KOPT-K1 (cell line): ENCODE data around the gene CP.

ENCODE experiments used
- H3K27ac ChIP-seq: fragments of 200-600 bp; sonication (generic); 2 replicates; pipeline ENCODE4 v1.5.1; 2016; ENCODE audit warnings: antibody characterized with exemption, mild to moderate bottlenecking, low read depth, low read length; ENCODE audit not compliant: poor library complexity, severe bottlenecking
- H3K36me3 ChIP-seq: fragments of 200-600 bp; sonication (generic); 2 replicates; pipeline ENCODE4 v1.5.1; 2017; ENCODE audit warnings: antibody characterized with exemption, mild to moderate bottlenecking, low read length, moderate library complexity; ENCODE audit not compliant: insufficient read depth
- H3K9me3 ChIP-seq: fragments of 200-600 bp; sonication (generic); 2 replicates; pipeline ENCODE4 v1.5.1; 2017; ENCODE audit warnings: antibody characterized with exemption, low read length, mild to moderate bottlenecking; ENCODE audit not compliant: insufficient read depth, poor library complexity, severe bottlenecking

Gene CP

DNA sequence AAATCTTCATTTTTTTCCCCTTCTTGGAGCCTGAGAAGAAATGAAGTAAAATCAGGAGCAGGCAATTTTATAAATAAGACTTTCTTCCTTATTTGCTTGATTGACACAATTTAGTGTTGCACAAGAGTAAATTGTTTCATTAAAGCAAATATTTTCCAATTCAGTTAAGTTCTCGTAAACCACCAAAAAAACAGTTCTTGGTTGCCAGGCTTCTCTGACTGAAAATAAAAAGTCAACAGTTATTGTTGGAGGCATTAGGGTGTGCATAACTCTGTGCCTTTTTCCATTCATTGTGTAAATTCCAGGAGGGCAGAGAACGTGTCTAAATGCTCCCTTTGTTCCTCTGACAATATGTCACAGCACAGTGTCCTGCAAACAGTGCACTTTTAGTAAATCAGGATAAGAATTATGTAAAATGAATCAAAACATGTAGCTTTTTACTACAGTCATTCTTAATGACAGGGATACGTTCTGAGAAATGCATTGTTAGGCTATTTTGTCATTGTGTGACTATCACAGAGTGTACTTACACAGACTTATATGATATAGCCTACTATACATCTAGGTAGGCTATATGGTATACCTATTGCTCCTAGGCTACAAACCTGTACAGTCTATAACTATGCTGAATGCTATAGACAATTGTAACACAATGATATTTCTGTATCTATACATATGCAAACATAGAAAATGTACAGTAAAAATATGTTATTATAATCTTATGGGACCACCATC is at the start of gene CP:
Gene CP, minus strand, starts transcription at position 47 of the 735 bp plus-strand sequence. Its CDS starts 37 bp downstream, at position 10.
- no peak within 1 kb of the TSS for H3K27ac ChIP-seq
- no peaks in the 10 kb centered on the region for H3K9me3 ChIP-seq
- H3K36me3 ChIP-seq: no peaks in the 10 kb centered on the region

DNA sequence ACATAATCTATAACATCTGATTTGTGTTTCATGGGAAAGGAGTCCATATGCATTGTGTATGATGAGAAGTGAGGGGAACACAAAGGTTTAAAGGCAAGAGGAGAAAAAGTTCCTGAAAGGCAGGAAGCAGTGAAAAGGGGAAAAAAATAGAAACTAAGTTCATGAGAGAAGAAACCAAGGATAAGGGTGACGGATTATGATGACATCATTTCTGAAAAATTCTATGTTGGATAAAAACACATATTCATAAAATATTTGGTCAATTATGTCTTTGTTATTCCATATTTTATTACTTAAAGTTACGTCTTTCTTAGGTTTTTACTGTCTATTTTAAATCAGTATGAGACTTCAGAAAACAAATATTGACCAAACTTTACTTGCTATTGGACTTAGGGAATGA is 48.6 kb upstream of the CP start:
- H3K36me3 ChIP-seq: no peaks in the 10 kb centered on the region
- no peaks in the 10 kb centered on the region for H3K9me3 ChIP-seq
- H3K27ac ChIP-seq: no peak overlapping the region

DNA sequence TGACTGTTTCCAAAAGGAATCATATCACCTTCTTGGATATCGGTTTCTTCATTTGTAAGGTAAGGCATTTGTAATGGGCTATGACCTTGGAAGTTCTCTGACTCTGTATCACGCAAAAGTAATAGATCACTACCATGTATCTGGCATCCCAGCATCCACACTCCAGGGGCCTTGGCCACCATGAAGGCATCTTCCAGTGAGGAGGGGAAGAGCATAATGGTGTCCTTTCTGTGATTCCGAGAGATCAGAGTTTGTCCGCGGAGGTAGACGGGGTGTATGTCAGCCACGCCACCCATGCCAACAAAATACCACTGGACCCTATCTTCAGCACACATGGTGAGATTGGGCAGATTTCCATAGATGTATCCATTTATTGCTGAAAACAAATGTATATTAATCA is 48.1 kb upstream of the CP start:
- no peaks in the 10 kb centered on the region for H3K36me3 ChIP-seq
- H3K9me3 ChIP-seq: no peaks in the 10 kb centered on the region
- no peak overlapping the region for H3K27ac ChIP-seq

DNA sequence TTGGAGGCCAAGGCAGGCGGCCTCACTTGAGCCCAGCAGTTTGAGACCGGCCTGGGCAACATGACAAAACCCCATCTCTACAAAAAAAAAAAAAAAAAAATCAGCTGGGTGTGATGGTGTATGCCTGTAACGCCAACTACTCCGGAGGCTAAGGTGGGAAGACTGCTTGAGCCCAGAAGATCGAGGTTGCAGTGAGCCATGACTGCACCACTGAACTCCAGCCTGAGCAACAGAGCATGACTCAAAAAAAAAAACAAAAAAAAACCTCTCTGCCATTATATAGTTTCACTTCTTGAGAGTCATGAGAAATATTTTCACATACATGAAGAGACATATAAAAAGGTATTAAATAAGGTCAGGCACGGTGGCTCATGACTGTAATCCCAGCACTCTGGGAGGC is 45.9 kb upstream of the CP start:
- H3K36me3 ChIP-seq: no peaks in the 10 kb centered on the region
- H3K27ac ChIP-seq: no peak overlapping the region
- no peaks in the 10 kb centered on the region for H3K9me3 ChIP-seq

DNA sequence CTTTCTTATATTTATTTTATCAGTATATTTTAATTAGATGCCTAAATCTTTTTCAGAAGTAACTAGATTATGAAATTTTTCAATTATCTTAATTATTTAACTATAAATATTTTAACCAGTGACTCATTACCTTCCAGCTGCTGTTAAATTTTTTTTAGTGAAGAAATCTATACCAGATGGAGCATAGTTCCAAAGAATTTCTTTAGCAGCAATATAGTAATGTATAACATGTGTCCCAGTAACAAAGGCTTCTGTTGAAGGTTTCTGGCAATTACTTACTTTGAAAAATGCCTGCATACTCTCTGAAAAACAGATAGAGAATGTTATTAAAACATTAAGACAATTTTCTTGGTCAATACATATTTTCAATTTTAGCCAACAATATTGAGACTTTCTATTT is 45.1 kb upstream of the CP start:
- Histone ChIP-seq H3K36me3 (no peaks in the 10 kb centered on the region), H3K9me3 (no peaks in the 10 kb centered on the region), H3K27ac (no peak overlapping the region)

DNA sequence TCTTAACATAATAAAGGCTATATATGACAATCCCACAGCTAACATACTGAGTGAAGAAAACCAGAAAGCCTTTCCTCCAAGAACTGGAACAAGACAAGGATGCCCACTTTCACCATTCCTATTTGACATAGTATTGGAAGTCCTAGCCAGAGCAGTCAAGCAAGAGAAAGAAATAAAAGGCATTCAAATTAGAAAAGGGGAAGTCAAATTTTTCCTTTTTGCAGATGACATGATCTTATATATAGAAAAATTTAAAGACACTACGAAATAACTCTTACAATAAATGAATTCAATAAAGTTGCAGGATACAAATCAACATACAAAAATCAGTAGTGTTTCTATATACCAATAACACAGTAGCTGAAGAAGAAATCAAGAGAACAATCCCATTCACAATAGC is 42.2 kb upstream of the CP start:
- H3K27ac ChIP-seq: no peak overlapping the region
- H3K9me3 ChIP-seq: no peaks in the 10 kb centered on the region
- no peaks in the 10 kb centered on the region for H3K36me3 ChIP-seq

DNA sequence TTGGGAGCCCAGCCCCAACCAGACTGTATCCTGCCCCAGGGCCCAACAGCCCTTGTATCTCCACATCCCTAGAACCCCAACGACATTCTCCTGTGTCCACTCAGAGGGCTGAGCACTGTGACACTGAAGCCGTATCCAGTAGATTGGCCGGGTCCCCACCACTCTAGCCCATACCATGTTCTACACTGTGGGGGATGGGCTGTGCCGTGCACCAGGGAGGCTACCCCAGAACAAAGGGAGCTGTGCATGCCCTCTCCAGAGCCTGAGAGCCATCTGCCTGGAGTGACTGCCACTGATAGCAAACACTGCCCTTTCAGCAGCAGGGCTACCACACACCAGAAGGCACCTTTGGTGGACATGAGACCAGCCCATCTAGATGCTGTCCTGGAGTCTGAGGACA is 37.1 kb upstream of the CP start:
- Histone ChIP-seq H3K36me3 (no peaks in the 10 kb centered on the region), H3K9me3 (no peaks in the 10 kb centered on the region), H3K27ac (no peak overlapping the region)

DNA sequence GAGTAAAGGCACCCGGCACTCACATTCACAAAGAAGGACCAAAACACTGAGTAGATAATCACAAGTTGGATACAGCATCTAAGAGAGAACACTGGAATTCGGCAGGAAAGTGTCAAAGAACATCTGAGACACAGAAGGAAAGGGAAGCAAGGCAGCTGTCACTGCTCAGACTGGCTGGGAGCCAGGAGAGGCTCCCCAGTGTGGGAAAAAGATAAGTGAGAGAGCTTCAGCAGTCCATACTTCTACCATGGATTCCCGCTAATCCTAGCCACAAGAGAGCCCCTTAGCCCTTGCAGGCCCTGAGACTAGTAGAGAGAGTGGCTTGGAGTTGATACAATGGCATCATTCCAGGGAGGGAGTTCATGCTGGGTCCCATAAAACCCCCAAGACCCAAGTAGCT is 36.7 kb upstream of the CP start:
- Histone ChIP-seq H3K9me3 (no peaks in the 10 kb centered on the region), H3K27ac (no peak overlapping the region), H3K36me3 (no peaks in the 10 kb centered on the region)

DNA sequence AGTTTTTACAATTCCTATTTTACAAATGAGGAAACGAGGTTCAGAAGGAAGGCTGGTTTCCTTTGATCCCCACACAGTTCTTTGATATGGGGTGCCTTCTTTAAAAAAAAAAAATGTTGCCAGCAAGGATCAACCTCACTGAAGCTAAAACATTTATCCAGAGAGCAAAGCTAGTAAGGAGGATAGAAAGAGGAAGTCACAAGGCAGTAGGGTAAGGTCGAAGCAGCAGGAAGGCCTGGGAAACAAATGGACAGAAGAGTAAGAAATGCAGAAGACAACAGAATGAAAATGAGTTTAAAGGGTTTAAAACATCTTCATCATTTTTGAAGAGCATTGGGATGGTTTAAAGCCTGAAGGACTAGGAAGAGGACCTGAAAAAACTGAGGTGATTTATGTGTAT is 30.6 kb upstream of the CP start:
- Histone ChIP-seq H3K9me3 (no peaks in the 10 kb centered on the region), H3K27ac (no peak overlapping the region), H3K36me3 (no peaks in the 10 kb centered on the region)

DNA sequence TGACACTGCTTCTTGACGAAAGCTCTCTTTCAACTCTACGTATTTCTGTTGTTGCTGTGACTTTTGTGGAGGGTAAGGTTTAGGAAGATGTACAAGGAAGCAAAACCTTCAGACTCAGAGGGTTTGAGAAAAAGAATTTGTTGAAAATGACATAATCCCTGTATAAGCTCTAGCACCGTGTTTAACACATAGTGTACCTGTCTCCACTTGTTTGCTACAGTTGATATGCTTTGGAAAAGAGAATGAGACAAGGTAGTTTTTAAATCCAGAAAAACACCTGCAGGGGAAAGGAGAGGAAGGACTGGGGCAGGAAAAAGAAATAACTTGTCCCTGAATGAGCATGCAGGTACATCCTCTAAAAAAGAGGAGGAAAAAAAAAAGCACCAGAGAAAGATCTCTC is 29.6 kb upstream of the CP start:
- H3K36me3 ChIP-seq: no peaks in the 10 kb centered on the region
- H3K27ac ChIP-seq: no peak overlapping the region
- H3K9me3 ChIP-seq: no peaks in the 10 kb centered on the region

DNA sequence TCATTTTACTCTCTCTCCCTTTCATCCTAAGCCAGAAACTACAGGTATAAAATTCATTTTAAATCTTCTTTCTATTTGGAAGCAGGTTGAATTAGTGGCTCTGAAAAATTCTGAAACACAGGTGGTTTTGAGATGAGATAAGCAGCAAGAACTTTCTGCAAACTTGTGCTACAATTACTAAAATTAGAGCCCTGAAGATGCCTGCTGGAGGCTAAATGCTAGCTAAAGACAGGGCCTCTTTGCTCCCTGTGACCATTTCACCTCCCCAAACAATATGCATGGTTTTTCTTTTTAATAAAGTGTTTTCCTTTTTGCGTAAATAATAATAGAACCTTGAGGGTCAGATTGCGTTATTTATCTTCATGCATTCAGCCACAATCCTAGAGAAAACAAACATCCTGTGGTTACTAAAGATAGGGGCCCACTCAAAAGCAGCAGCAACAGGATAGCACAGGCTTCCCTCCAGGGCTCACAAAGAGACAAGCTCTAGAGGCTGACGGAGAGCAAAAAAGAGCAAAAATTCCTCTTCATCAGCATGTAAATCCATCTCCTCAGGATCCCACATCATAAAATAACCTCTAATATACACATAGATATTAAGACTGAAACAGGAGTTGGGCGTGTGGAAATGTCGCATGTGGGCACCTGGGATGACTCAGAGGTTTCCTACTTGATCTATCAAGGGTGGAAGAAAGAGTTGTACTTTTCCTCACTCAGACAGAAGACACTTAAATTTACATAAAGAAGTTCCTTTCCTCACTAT is 26.5 kb upstream of the CP start:
- H3K27ac ChIP-seq: no peak overlapping the region
- H3K36me3 ChIP-seq: no peaks in the 10 kb centered on the region
- no peaks in the 10 kb centered on the region for H3K9me3 ChIP-seq

DNA sequence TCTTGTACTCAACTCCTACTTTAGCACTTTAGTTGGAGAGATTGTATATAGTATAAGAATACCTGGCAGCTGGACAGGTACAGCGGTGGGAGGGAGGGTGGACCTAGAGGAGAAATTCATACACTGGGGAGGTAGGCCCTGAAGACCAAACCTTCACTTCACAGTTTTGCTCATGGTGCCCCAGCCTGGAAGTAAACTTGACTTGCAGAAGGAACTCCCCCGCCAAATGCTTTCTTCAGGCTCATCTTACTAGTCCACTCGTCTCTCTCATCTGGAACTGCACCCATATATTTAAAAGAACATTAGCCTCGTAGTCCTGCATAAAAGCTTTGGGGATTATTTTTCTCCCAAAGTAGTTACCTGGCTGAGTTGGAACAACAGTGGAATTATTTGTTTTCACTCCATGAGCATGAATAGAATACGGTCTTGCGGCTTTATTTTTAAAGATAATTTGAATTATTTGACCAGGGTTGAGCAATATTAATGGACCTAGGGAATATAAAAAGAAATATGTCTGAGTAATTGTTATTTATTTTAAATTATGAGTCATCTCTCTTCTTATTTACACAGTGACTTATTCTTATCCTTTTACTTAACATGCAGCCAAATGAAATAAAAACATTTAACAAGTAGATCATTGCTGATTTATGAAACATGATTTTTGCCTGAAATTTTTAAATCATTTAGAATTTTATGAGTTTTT is 25.5 kb upstream of the CP start:
- Histone ChIP-seq H3K9me3 (no peaks in the 10 kb centered on the region), H3K27ac (no peak overlapping the region), H3K36me3 (no peaks in the 10 kb centered on the region)

DNA sequence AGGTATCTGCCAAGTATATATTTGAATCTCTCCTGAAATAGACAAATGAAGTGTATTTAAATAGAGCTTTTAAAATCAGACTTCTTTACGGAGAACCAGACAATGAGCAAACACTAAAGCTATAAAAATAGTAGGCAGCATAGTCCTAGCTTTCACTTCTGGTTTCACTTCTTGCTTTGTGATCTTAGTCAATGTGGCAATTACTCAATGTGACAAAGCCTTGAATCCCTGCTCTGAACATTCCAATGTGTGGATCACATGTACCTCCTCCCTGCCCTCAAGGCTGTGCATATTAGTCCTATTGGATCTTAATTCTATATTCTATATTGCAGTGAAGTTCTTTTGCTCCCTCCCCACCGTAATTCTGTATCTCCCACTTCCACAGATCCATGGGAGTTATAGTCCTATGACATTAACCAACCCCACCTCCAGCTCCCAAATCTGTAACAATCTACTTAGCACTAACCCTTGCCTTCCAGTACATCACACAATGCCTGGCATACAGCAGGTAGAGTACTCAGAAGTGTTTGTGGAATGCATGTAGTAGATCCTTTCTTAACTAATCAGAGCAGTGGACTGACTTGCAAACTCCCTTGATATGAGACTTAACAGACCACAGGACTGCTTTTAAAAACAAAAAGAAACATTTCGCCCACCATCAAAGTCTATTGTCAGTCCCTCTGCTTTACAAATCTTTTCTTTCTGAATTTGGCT is 24.3 kb upstream of the CP start:
- H3K27ac ChIP-seq: no peak overlapping the region
- H3K9me3 ChIP-seq: no peaks in the 10 kb centered on the region
- no peaks in the 10 kb centered on the region for H3K36me3 ChIP-seq

DNA sequence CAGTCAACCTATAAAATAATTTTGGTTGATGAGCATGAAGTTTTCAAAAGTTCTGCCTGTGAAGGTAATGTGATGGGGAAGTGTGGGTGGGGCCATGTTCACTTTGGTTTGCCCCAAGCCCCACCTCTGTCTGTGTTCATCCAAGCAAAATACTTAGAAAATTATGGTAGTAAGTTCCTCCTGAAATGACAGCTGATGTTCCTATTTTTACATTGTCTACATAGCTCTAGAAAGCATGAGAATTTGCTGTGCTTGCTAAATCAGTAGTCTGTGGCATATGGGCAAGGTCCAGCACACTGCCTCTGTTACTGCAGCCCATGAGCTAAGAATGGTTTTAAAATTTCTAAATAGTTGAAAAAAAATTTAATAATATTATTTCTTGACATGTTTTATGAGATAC is 21.9 kb upstream of the CP start:
- H3K27ac ChIP-seq: no peak overlapping the region
- no peaks in the 10 kb centered on the region for H3K36me3 ChIP-seq
- no peaks in the 10 kb centered on the region for H3K9me3 ChIP-seq

DNA sequence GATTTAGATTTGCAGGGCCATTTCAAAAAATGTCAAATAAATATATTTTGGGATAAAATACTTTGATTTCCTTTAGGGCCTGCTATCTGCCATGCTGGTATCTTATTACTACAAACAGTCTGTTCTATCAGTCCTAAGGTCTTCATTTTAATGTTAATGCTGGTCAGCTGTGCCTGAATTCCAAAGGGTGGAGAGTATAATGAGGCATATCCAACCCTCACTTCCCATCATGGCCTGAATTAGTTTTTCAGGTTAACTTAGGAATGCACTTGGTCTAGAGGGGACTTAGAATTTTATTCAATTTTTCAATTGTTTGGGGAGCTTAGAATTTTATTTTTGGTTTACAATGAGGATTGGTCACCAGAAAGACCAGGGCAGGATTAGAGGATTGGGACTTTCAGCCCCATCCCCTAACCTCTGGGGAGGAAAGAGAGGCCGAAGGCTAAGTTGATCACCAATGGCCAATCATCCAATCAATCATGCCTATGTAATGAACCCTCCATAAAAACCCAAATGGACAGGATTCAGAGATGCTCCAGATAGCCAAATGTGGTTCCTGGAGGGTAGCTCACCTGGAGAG is 17.8 kb upstream of the CP start:
- no peaks in the 10 kb centered on the region for H3K9me3 ChIP-seq
- H3K27ac ChIP-seq: no peak overlapping the region
- H3K36me3 ChIP-seq: no peaks in the 10 kb centered on the region
